Activated naive CD4-positive, alpha-beta T cell (primary cell): ENCODE measurements around the gene KIAA1755.

Source experiments
- DNase-seq, 4 experiments: peaks; one replicate each; lab custom pipeline; 2025; lab: John Stamatoyannopoulos, UW

KIAA1755 gene

GRCh38 chr20:38165089-38165965 lies 95.2 kb downstream of the KIAA1755 start, which contains the start of gene TGM2:
Gene TGM2, minus strand, starts transcription at chr20:38165270. Its CDS starts 72 bp downstream, at chr20:38165198.
- DNase-seq, result no peak

GRCh38 chr20:38164624-38165088 lies 95.9 kb downstream of the KIAA1755 start:
- DNase-seq, result no peak

- DNase-seq, result no peak
Measured at GRCh38 chr20:38164069-38164468, 96.5 kb downstream of the KIAA1755 start.

- no peak for DNase-seq
Measured at GRCh38 chr20:38162878-38163875, 97.4 kb downstream of the KIAA1755 start.

- no peak for DNase-seq
Measured at GRCh38 chr20:38162149-38162548, 98.4 kb downstream of the KIAA1755 start.

GRCh38 chr20:38161412-38161774 lies 99.1 kb downstream of the KIAA1755 start:
- no peak for DNase-seq
